MCF 10A (cell line): ENCODE results near the gene KIF21B. TPM values are rescaled to one million over a fixed set of nuclear protein-coding genes. Genes with fewer than 3 reads are reported as not detected.

Experiments
- BruUV-seq: library from RNA; stranded (reverse); fragments of 400-500 nt; replicated peaks from 2 replicates; lab custom pipeline; 2021; lab: Mats Ljungman, UMichigan
- CTCF ChIA-PET: fragments of 300-600 bp; sonication (Branson Sonifier 250); formaldehyde crosslinking; extraction: SDS; loops from one replicate; lab custom pipeline; 2021; ENCODE audit warnings: antibody characterized with exemption, inconsistent platforms; lab: Yijun Ruan, JAX
- POLR2A ChIA-PET: fragments of 300-600, 350-650 bp; sonication (Branson Sonifier 250); formaldehyde crosslinking; extraction: SDS; loops from one replicate; lab custom pipeline; 2020; ENCODE audit warnings: antibody characterized with exemption, inconsistent platforms; lab: Yijun Ruan, JAX
- DNase-seq: peaks from one replicate; pipeline ENCODE4 v3.0.0-alpha.2; 2018; ENCODE audit not compliant: unreplicated experiment
- H3K27ac Mint-ChIP-seq: one replicate; pipeline ENCODE4 v1.8.0; 2022; ENCODE audit warnings: mild to moderate bottlenecking, low read depth, mixed read lengths; ENCODE audit not compliant: unreplicated experiment
- H3K27me3 Mint-ChIP-seq: one replicate; pipeline ENCODE4 v1.8.0; 2022; ENCODE audit warnings: mixed read lengths; ENCODE audit not compliant: insufficient read depth, unreplicated experiment
- H3K36me3 Mint-ChIP-seq: one replicate; pipeline ENCODE4 v1.8.0; 2022; ENCODE audit warnings: mild to moderate bottlenecking, moderate library complexity, mixed read lengths; ENCODE audit not compliant: insufficient read depth, unreplicated experiment
- H3K4me1 Mint-ChIP-seq: one replicate; pipeline ENCODE4 v1.8.0; 2022; ENCODE audit warnings: mixed read lengths; ENCODE audit not compliant: insufficient read depth, unreplicated experiment
- H3K4me3 Mint-ChIP-seq: one replicate; pipeline ENCODE4 v1.8.0; 2022; ENCODE audit warnings: mild to moderate bottlenecking, moderate library complexity, mixed read lengths; ENCODE audit not compliant: unreplicated experiment
- H3K9me3 Mint-ChIP-seq: one replicate; pipeline ENCODE4 v1.8.0; 2022; ENCODE audit warnings: mixed read lengths; ENCODE audit not compliant: unreplicated experiment
- intact Hi-C: fragments of 100-400 bp; cut with micrococcal nuclease; formaldehyde crosslinking; loops from 2 replicates; pipeline ENCODE4 v1.14.1; 2022
- total RNA-seq: library from RNA; stranded (reverse); gene quantifications from 2 replicates; pipeline ENCODE4 v1.2.3, GENCODE V29; 2022
- TF ChIP-seq, protein P1 (sequence below): fragments of 200-600 bp; IDR thresholded peaks from one replicate; pipeline ENCODE4 v1.8.0; 2022; ENCODE audit warnings: antibody characterized with exemption, mild to moderate bottlenecking; ENCODE audit not compliant: unreplicated experiment

The KIF21B gene
- total RNA-seq, 1 experiment from 2014 or later: 12.7 TPM

DNA sequence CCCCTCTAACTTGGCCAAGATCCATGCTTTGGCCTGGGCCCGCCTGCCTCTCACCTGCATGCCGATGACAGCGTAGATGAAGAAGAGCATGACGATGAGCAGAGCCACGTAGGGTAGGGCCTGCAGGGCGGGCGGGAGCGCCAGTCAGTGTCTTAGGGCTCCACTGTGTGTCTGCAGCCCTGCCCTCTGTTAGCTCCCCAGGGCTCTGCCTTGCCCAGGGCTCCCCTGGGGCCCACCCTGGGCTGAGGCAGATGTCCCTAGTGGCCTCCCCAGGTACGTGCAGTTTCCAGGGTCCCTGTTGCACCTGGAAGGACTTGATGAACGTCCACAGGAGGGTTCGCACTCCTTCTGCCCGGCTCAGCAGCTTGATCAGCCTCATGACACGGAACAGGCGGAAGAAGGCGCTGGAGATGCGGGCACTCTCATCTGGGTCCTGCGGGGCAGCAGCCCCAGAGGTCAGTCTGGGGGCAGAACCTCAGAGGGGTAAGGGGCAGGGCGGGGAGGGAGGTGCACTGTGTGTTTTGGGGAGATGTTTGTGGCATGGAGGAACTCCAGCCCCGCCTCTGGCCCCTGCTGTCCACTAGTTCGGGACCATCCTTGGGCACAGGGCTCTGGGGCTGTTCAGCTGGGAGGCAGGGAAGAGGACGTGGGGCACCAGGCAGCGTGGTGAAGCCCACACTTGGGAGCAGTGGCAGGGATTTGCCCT is 29.8 kb upstream of the KIF21B start:
- TF ChIP-seq, protein P1, sequence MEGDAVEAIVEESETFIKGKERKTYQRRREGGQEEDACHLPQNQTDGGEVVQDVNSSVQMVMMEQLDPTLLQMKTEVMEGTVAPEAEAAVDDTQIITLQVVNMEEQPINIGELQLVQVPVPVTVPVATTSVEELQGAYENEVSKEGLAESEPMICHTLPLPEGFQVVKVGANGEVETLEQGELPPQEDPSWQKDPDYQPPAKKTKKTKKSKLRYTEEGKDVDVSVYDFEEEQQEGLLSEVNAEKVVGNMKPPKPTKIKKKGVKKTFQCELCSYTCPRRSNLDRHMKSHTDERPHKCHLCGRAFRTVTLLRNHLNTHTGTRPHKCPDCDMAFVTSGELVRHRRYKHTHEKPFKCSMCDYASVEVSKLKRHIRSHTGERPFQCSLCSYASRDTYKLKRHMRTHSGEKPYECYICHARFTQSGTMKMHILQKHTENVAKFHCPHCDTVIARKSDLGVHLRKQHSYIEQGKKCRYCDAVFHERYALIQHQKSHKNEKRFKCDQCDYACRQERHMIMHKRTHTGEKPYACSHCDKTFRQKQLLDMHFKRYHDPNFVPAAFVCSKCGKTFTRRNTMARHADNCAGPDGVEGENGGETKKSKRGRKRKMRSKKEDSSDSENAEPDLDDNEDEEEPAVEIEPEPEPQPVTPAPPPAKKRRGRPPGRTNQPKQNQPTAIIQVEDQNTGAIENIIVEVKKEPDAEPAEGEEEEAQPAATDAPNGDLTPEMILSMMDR: peak; percentile 22
- no TSS peak for BruUV-seq
- Mint-ChIP-seq H3K27ac (no peak overlapping the region), H3K9me3 (no peaks in the 10 kb centered on the region), H3K4me1 (no peaks in the 10 kb centered on the region), H3K4me3 (no peak overlapping the region), H3K27me3 (peaks cover 65% of the 10 kb centered on the region), H3K36me3 (no peaks in the 10 kb centered on the region)
- ChIA-PET CTCF (interaction anchor here (1.1 to 3.6 kb wide), 3 partner anchors 10 to 216 kb away, joined by 3 to 27 read pairs (median 4); no protein-coding TSS in a partner anchor), POLR2A (interaction anchor here (0.6 kb wide), 1 partner anchor 32 kb away, joined by 3 read pairs; no protein-coding TSS in a partner anchor)
- intact Hi-C loops: no loop called here
- no peak for DNase-seq

DNA sequence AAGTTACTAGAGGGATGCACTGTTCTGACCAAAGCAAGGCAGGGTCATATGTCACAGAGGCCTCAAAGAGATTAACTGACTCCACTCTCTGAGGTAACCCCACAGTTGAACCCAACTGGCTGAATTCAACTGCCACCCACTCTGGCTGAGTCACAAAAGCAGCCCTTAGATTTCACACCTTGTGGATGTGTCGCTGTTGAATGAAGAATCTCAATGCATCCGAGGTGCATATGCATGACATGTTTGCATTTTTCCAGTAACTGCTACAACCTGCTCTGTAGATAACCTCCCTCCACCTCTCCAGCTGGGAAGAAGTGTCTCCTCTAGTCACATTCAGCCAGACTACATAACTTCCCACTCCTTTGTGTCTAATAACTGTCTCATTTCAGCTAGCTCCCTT is 27.9 kb upstream of the KIF21B start:
- no peaks in the 10 kb centered on the region for H3K9me3 Mint-ChIP-seq
- intact Hi-C loops: no loop called here
- CTCF ChIA-PET: interaction anchor here (0.9 to 3.6 kb wide), 4 partner anchors 10 to 98 kb away, joined by 4 to 27 read pairs (median 6); no protein-coding TSS in a partner anchor
- peaks cover 66% of the 10 kb centered on the region for H3K27me3 Mint-ChIP-seq
- DNase-seq: no peak
- H3K4me3 Mint-ChIP-seq: no peak overlapping the region
- H3K36me3 Mint-ChIP-seq: no peaks in the 10 kb centered on the region
- H3K4me1 Mint-ChIP-seq: no peaks in the 10 kb centered on the region
- POLR2A ChIA-PET: interaction anchor here (0.6 to 1.0 kb wide), 4 partner anchors 21 to 429 kb away, joined by 3 to 4 read pairs (median 3); no protein-coding TSS in a partner anchor
- TF ChIP-seq, protein P1: no peak
- no TSS peak for BruUV-seq
- no peak overlapping the region for H3K27ac Mint-ChIP-seq

DNA sequence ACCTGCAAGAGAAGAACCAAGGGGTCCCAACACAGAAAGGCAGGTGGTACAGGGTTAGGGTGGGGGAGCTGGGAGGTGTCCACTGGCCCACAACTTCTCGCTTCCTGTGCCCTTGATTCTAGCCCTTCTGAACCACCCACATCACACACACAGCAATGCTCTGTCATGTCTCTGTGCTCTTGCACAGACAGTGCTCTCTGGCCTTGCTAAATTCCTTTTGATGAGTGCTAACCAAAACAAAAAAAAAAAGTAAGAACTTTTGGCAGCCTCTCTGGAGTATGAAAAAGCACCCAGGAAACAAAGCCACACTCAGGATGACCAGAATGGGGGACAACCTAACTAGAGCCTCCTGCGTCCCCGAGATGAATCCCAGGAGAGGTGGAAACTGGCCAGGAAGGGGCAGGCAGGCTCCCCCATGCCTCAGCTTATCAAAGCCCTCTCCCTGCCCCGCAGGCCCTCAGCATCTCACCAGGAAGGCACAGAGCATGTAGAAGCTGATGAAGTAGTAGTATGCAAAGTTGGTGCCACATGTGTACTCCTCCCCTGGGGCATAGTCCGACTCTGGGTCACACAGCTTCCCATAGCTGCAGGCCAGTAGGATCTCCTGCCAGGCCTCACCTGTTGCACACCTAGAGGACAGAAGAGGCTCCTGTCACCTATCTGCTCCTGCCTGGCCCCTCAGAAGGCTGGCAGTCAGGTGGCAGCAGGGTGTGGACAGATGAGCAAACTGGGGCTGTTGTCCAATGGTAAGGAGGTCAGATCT is 27.2 kb upstream of the KIF21B start:
- H3K27ac Mint-ChIP-seq: no peak overlapping the region
- no peaks in the 10 kb centered on the region for H3K36me3 Mint-ChIP-seq
- intact Hi-C loops: no loop called here
- BruUV-seq: no TSS peak
- POLR2A ChIA-PET: interaction anchor here (1.0 kb wide), 1 partner anchor 428 kb away, joined by 3 read pairs; no protein-coding TSS in a partner anchor
- peaks cover 59% of the 10 kb centered on the region for H3K27me3 Mint-ChIP-seq
- TF ChIP-seq, protein P1: no peak
- H3K9me3 Mint-ChIP-seq: no peaks in the 10 kb centered on the region
- H3K4me1 Mint-ChIP-seq: no peaks in the 10 kb centered on the region
- no peak overlapping the region for H3K4me3 Mint-ChIP-seq
- CTCF ChIA-PET: interaction anchor here (0.8 to 3.6 kb wide), 8 partner anchors 9 to 492 kb away, joined by 3 to 27 read pairs (median 4); no protein-coding TSS in a partner anchor
- DNase-seq: no peak
